ENCODE measurements around the gene BLOC1S2. TPM values are rescaled to one million over a fixed set of nuclear protein-coding genes. Genes with fewer than 3 reads are reported as not detected.
A peak's percentile ranks its signal among the peaks of the same experiment; 100 is the strongest.

The BLOC1S2 gene
- total RNA-seq, result 10 to 100 TPM; 25.1 to 51.2 (median 38.5) TPM

DNA sequence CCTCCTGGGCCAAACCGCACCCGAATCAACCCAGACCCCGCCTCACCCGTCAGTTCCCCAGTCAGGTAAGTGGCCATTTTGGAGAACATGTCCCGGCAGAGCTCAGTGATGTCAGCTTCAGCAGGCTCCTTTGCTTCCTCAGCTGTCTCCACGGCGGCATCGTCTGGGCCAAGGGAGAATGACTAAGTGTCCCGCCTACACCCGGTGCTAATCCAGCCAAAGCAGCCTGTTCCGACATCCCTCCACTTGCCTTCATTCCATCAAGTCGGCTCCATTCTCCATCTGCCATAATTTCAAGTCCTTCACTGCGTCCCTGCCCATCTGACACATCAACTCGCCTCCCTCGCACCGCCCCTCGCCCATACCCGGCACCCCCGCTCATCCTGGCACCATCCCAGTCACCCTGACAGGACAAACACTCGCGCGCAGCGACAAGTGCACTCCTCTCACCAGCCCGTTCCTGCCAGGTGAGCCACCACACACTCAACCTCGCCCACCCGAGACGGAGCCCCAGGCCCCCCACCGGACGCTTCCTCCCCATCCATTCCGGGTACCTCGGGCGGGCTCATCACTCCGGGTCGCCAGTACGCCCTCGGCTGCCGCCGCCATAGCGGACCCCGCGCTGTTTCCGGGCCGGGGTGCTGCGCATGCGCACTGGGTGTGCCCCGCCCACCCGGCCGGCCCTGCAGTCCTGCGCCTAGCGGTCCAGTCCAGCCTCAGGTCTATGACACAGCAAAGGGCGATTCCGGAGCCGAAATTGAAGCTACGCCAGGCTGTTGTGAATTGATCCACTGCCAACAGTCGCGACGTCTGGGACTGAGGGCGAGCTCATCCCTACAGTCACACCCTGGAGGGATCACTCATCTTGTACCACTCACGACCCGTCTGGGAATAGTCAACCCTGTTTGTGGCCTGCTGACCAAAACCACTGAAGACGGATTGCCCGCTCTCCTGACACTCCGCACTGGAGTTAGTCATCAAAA lies at the start of gene BLOC1S2:
BLOC1S2 (minus strand) TSS at position 630 of the 983 bp plus-strand sequence; CDS start at position 609, 21 bp downstream.
- peaks cover 15 to 37% (median 22%) of the 10 kb centered on the region in 4 donors for H3K4me1 ChIP-seq
- DNase-seq (peak; percentile 88 to 98), ATAC-seq (ENCODE audit: low FRiP score in 2 of 2) (peak; percentile 96 to 98)
- peak within 1 kb of the TSS; percentile 94 to 99 (median 97) for H3K27ac ChIP-seq
- no peaks in the 10 kb centered on the region for H3K27me3 ChIP-seq
- H3K4me3 ChIP-seq, result peak within 1 kb of the TSS; percentile 80 to 89 (median 87)
- no peaks in the 10 kb centered on the region for H3K9me3 ChIP-seq
- H3K36me3 ChIP-seq, result peaks cover 0 to 14% (median 1%) of the 10 kb centered on the region in 4 donors
- TF ChIP-seq POLR2AphosphoS5 (IDR thresholded peaks at IDR 0.05), result peak; percentile 94 to 95
- peak in 1 of 4 donors; percentile 12 for TF ChIP-seq EP300 (IDR thresholded peaks at IDR 0.05)
- peak in 3 of 4 donors; percentile 82 to 95 (median 84) for TF ChIP-seq POLR2A (IDR thresholded peaks at IDR 0.05)
- TF ChIP-seq, protein P1, sequence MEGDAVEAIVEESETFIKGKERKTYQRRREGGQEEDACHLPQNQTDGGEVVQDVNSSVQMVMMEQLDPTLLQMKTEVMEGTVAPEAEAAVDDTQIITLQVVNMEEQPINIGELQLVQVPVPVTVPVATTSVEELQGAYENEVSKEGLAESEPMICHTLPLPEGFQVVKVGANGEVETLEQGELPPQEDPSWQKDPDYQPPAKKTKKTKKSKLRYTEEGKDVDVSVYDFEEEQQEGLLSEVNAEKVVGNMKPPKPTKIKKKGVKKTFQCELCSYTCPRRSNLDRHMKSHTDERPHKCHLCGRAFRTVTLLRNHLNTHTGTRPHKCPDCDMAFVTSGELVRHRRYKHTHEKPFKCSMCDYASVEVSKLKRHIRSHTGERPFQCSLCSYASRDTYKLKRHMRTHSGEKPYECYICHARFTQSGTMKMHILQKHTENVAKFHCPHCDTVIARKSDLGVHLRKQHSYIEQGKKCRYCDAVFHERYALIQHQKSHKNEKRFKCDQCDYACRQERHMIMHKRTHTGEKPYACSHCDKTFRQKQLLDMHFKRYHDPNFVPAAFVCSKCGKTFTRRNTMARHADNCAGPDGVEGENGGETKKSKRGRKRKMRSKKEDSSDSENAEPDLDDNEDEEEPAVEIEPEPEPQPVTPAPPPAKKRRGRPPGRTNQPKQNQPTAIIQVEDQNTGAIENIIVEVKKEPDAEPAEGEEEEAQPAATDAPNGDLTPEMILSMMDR (IDR thresholded peaks at IDR 0.05), result peak in 4 of 6 experiments; percentile 17 to 44 (median 42)
- WGBS, 2 donors, result 2 to 4% methylated on average over 44 to 47 of the region's 63 CpGs

GRCh38 chr10:100334762-100335161 lies 48.3 kb upstream of the BLOC1S2 start:
- peak in 1 of 2 donors; percentile 61 for ATAC-seq (ENCODE audit: low FRiP score in 2 of 2)
- peak overlapping the region in 2 of 4 donors; percentile 9 to 39 for H3K27ac ChIP-seq

GRCh38 chr10:100333661-100334440 lies 47.4 kb upstream of the BLOC1S2 start:
- Histone ChIP-seq H3K27ac (no peak overlapping the region), H3K4me1 (peaks cover 0 to 8% (median 7%) of the 10 kb centered on the region in 4 donors), H3K36me3 (no peaks in the 10 kb centered on the region), H3K4me3 (no peak overlapping the region), H3K27me3 (no peaks in the 10 kb centered on the region), H3K9me3 (no peaks in the 10 kb centered on the region)
- TF ChIP-seq EP300 (IDR thresholded peaks at IDR 0.05) (no peak), POLR2AphosphoS5 (IDR thresholded peaks at IDR 0.05) (no peak), POLR2A (IDR thresholded peaks at IDR 0.05) (no peak)
- TF ChIP-seq, protein P1 (IDR thresholded peaks at IDR 0.05), result no peak
- ATAC-seq (ENCODE audit: low FRiP score in 2 of 2), result no peak
- DNase-seq, result no peak
- WGBS, 2 donors, result 87 to 92% methylated on average over 2 of the region's 2 CpGs

More at GRCh38 chr10:100334762-100335161, 48.3 kb upstream of the BLOC1S2 start:
- TF ChIP-seq POLR2A (IDR thresholded peaks at IDR 0.05) (no peak), POLR2AphosphoS5 (IDR thresholded peaks at IDR 0.05) (no peak), EP300 (IDR thresholded peaks at IDR 0.05) (peak in 1 of 4 donors; percentile 82)
- TF ChIP-seq, protein P1 (IDR thresholded peaks at IDR 0.05), result no peak
- no peak overlapping the region for H3K4me3 ChIP-seq
- WGBS, 2 donors, result 74 to 76% methylated on average over 9 of the region's 9 CpGs
- H3K27me3 ChIP-seq, result no peaks in the 10 kb centered on the region
- DNase-seq, result peak in 1 of 2 donors; percentile 55
- no peaks in the 10 kb centered on the region for H3K9me3 ChIP-seq
- H3K4me1 ChIP-seq, result peaks cover 0 to 10% (median 7%) of the 10 kb centered on the region in 4 donors
- H3K36me3 ChIP-seq, result no peaks in the 10 kb centered on the region

DNA sequence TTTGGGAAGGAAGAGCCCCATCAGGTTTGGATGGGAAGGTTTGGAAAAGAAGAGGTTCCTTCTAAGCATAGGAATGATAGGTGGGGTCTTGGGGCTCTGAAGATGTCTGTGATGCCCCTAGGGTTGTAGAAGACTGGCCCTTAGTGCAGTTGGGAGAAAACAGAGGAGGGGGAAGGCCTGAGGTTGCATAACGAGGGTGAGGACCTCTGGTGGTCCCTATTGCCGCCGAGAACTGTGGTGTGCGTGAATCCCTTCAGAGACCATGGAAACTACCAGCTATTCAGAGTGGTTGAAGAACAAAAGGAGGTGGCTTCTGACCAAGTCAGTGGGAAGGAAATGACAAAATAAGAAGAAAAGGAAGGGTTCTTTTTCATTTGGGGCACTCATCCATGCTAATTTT lies 46.6 kb upstream of the BLOC1S2 start:
- no peak overlapping the region for H3K4me3 ChIP-seq
- WGBS, 2 donors, result 64 to 71% methylated on average over 4 of the region's 4 CpGs
- DNase-seq, result no peak
- peaks cover 0 to 7% (median under 1%) of the 10 kb centered on the region in 4 donors for H3K4me1 ChIP-seq
- TF ChIP-seq, protein P1 (IDR thresholded peaks at IDR 0.05), result no peak
- TF ChIP-seq EP300 (IDR thresholded peaks at IDR 0.05), result no peak
- no peak for TF ChIP-seq POLR2A (IDR thresholded peaks at IDR 0.05)
- no peak for TF ChIP-seq POLR2AphosphoS5 (IDR thresholded peaks at IDR 0.05)
- no peaks in the 10 kb centered on the region for H3K27me3 ChIP-seq
- ATAC-seq (ENCODE audit: low FRiP score in 2 of 2), result no peak
- no peaks in the 10 kb centered on the region for H3K9me3 ChIP-seq
- no peaks in the 10 kb centered on the region for H3K36me3 ChIP-seq
- no peak overlapping the region for H3K27ac ChIP-seq

All from upper lobe of left lung (tissue), 6 donors.